Measurements from ENCODE around the gene GRPEL1. TPM values are rescaled to one million over a fixed set of nuclear protein-coding genes. Genes with fewer than 3 reads are reported as not detected.

GRPEL1 gene
- total RNA-seq, 1 donor from 2014 or later = 21.0 TPM

GRCh38 chr4:7108660-7109059 is 40.8 kb upstream of the GRPEL1 start:
- Histone ChIP-seq H3K4me1 (peaks cover 5% of the 10 kb centered on the region), H3K36me3 (no peaks in the 10 kb centered on the region), H3K9me3 (ENCODE audit: low read depth) (no peaks in the 10 kb centered on the region), H3K4me2 (no peak overlapping the region), H3F3A (ENCODE audit: low read depth) (peaks cover 7% of the 10 kb centered on the region), H2AFZ (replicated peaks) (no peak overlapping the region), H3K27me3 (no peaks in the 10 kb centered on the region), H4K20me1 (ENCODE audit: low read depth) (no peaks in the 10 kb centered on the region), H3K27ac (no peak overlapping the region), H3K4me3 (no peak overlapping the region), H3K9ac (no peak overlapping the region), H3K79me2 (ENCODE audit: low read depth) (no peaks in the 10 kb centered on the region)
- TF ChIP-seq EZH2phosphoT487 (IDR thresholded peaks at IDR 0.05) (no peak), CTCF (IDR thresholded peaks at IDR 0.05) (no peak), EZH2 (IDR thresholded peaks at IDR 0.05) (no peak)
- Mint-ChIP-seq H3K4me3 (no peak overlapping the region), H3K4me1 (peaks cover 15% of the 10 kb centered on the region), H3K9me3 (peaks cover 8% of the 10 kb centered on the region), H3K27me3 (ENCODE audit: insufficient read depth, low read depth) (peaks cover 10% of the 10 kb centered on the region), H3K27ac (peak overlapping the region; percentile 43), H3K36me3 (no peaks in the 10 kb centered on the region)
- no peak for DNase-seq (ENCODE audit: low spot score)

GRCh38 chr4:7108046-7108625 is 40.3 kb upstream of the GRPEL1 start:
- H3K36me3 Mint-ChIP-seq = no peaks in the 10 kb centered on the region
- H3K27ac Mint-ChIP-seq = peak overlapping the region; percentile 29
- no peaks in the 10 kb centered on the region for H3K27me3 ChIP-seq
- no peak for TF ChIP-seq EZH2phosphoT487 (IDR thresholded peaks at IDR 0.05)
- no peak for TF ChIP-seq CTCF (IDR thresholded peaks at IDR 0.05)
- TF ChIP-seq EZH2 (IDR thresholded peaks at IDR 0.05) = no peak
- no peaks in the 10 kb centered on the region for H3K9me3 ChIP-seq (ENCODE audit: low read depth)
- no peak overlapping the region for H3K27ac ChIP-seq
- peaks cover 10% of the 10 kb centered on the region for H3K27me3 Mint-ChIP-seq (ENCODE audit: insufficient read depth, low read depth)
- H3K36me3 ChIP-seq = no peaks in the 10 kb centered on the region
- no peak overlapping the region for H3K4me3 Mint-ChIP-seq
- H3K4me2 ChIP-seq = no peak overlapping the region
- H3K4me1 ChIP-seq = peaks cover 5% of the 10 kb centered on the region
- peaks cover 10% of the 10 kb centered on the region for H3F3A ChIP-seq (ENCODE audit: low read depth)
- H3K9me3 Mint-ChIP-seq = peaks cover 8% of the 10 kb centered on the region
- no peaks in the 10 kb centered on the region for H3K79me2 ChIP-seq (ENCODE audit: low read depth)
- DNase-seq (ENCODE audit: low spot score) = no peak
- H3K4me3 ChIP-seq = no peak overlapping the region
- peaks cover 19% of the 10 kb centered on the region for H3K4me1 Mint-ChIP-seq
- H3K9ac ChIP-seq = no peak overlapping the region
- H4K20me1 ChIP-seq (ENCODE audit: low read depth) = no peaks in the 10 kb centered on the region
- H2AFZ ChIP-seq (replicated peaks) = no peak overlapping the region

GRCh38 chr4:7107166-7107905 is 39.5 kb upstream of the GRPEL1 start:
- Histone ChIP-seq H3F3A (ENCODE audit: low read depth) (peaks cover 12% of the 10 kb centered on the region), H3K27ac (no peak overlapping the region), H3K9ac (no peak overlapping the region), H4K20me1 (ENCODE audit: low read depth) (peaks cover 3% of the 10 kb centered on the region), H3K27me3 (no peaks in the 10 kb centered on the region), H3K79me2 (ENCODE audit: low read depth) (no peaks in the 10 kb centered on the region), H3K4me1 (peaks cover 5% of the 10 kb centered on the region), H3K9me3 (ENCODE audit: low read depth) (no peaks in the 10 kb centered on the region), H2AFZ (replicated peaks) (no peak overlapping the region), H3K36me3 (no peaks in the 10 kb centered on the region), H3K4me3 (no peak overlapping the region), H3K4me2 (no peak overlapping the region)
- H3K27ac Mint-ChIP-seq = peak overlapping the region; percentile 29
- peaks cover 8% of the 10 kb centered on the region for H3K9me3 Mint-ChIP-seq
- peaks cover 10% of the 10 kb centered on the region for H3K27me3 Mint-ChIP-seq (ENCODE audit: insufficient read depth, low read depth)
- no peak overlapping the region for H3K4me3 Mint-ChIP-seq
- peaks cover 19% of the 10 kb centered on the region for H3K4me1 Mint-ChIP-seq
- DNase-seq (ENCODE audit: low spot score) = no peak
- H3K36me3 Mint-ChIP-seq = no peaks in the 10 kb centered on the region
- no peak for TF ChIP-seq EZH2phosphoT487 (IDR thresholded peaks at IDR 0.05)
- no peak for TF ChIP-seq EZH2 (IDR thresholded peaks at IDR 0.05)
- no peak for TF ChIP-seq CTCF (IDR thresholded peaks at IDR 0.05)
